HG02981 (cell line): ENCODE results near the gene PRR36.
"Not testable (repeated sequence)": the region's sequence is repeated elsewhere in the genome, so short reads cannot be mapped to it uniquely, and the experiment has no call there.

Source experiments
- ATAC-seq: cut with Tn5 transposase; IDR thresholded peaks from one replicate; pipeline ENCODE4 v1.9.1; 2021; ENCODE audit warnings: mild to moderate bottlenecking, moderate library complexity; ENCODE audit not compliant: unreplicated experiment

PRR36 gene

GRCh38 chr19:7861619-7862412 is 12.4 kb downstream of the PRR36 start:
- ATAC-seq = no peak

DNA sequence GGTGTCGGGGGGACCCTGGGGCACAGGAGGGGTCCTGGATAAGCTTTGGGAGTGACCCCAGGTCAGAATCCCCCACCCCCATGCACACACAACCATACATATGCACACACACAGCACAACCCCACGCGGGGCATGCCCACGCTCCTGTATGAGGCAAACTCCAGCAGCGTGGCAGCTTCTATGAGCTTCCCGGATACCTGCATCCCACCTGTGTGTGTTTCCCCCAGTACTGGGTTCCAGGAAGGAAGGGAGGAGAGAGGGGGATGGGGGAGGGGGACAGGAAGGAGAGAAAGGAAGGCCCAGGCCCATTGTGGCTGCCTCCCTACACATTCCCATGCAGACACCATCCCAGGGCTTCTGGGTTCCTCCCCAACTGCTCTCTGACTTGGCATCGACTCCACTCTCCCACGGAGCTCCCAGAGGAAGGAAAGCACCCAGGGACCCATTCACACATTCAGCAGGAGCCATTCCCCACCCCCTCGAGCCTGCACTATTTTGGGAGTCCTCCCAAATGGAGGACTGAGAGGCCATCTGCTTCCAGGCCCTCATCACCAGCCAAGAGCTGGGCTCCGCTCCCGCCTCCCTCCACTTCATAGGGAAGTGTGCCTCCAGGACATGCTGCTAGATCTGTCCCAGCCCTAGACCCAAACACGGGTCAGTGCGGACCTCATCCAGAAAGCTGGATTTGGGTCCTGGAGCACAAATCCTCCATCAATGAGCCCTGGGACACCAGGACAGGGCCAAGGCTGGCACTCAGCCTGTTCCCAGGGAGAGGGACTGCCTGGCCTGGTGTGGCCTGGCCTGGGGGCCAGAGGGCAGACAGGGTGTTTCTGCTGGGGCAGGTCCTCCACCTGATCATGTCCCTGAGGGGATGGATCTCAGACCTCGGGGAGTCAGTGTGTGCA is 13.2 kb downstream of the PRR36 start:
- no peak for ATAC-seq

DNA sequence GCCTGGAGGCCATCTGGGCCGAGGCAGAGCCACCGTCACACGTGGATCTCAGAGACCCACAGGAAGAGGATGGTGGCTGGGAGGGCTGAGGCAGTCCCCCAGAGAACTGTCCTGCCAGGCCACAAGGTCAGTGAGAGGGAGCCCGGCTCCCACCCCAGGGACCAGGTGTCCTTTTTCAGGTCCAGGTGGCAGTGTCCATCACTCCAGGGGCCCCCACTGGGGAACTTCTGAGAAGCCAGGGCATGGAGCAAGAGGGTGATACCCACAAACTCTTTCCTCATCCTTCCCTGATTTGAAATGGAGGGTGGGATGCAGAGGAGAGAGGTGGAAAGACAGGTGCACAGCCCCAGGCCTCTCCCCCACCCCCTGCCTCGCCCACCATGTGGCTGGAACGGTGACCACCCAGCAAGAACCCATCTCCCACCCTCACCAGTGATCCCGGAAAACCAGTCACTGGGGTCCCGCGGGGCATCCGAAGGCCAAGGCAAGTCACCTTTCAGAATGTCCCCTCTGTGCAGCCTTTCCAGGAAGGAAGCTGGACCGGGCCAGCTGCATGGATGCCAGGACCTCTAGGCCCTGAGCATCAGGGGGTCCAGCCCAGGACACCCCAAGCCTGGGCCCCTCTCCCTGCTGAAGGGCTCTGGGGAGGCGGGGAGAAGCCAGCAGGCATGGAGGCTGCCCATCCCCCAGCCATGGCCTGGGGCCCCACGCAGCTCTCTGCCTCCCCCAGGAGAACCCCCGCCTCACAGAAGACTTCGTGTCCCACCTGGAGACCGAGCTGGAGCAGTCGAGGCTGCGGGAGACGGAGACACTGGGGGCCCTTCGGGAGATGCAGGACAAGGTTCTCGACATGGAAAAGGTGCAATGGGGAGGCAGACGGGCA is 14.1 kb downstream of the PRR36 start:
- no peak for ATAC-seq

GRCh38 chr19:7859087-7859486 is 15.1 kb downstream of the PRR36 start:
- ATAC-seq = not testable (repeated sequence)

- no peak for ATAC-seq
Observed at GRCh38 chr19:7858109-7858770, 15.9 kb downstream of the PRR36 start.

DNA sequence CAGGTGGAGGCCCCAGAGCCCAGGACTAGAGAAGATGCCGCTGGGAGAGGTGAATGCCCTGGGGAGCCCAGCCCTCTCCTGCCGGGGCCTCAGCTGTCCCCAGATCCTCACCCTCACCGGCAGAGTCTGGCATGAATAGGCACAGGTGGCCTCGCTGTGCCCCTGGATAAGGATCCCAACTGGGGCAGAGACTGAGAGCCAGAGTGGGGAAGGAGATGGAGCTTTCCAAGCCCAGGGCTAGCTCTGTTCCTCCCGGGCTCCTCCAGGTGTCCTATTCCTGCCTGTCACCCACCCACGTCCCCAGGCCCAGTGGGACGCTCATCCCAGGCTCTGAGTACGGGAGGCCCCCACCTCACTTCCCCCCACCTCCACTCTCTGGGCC is 16.5 kb downstream of the PRR36 start:
- ATAC-seq = no peak

GRCh38 chr19:7856679-7857663 is 17.2 kb downstream of the PRR36 start:
- ATAC-seq = no peak

GRCh38 chr19:7856109-7856591 is 18.0 kb downstream of the PRR36 start:
- ATAC-seq = no peak

DNA sequence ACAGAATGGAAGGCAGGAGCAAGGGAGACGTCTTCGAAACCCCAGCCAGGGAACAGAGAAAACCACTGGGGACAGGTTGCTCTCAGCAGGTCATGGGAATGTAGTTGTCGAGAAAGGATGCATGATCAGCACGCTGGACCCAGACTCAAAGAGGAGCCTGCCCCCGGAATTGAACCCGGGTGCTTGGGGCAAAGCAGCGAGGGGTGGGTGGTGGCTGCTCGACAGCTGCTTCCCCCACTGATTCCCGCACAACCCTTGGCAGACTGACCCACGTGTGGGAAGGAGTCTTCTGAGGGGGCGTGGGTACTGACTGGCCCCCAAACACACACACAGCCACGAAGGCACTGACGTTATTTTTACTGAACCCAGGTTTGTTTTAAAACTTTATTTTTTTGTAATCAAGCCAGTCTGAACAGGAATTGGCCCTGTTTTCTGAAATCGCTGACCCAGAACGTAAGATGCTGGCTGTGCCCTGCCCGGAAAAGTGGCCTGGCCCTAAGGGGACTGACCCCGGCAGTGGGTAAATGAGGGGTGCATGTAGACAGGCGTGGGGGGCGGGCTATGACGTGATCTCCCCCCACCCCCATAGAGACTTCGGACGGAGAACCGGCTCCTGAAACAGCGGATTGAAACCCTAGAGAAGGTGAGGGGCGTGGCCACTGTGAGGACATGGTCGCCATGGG is 18.6 kb downstream of the PRR36 start:
- no peak for ATAC-seq

DNA sequence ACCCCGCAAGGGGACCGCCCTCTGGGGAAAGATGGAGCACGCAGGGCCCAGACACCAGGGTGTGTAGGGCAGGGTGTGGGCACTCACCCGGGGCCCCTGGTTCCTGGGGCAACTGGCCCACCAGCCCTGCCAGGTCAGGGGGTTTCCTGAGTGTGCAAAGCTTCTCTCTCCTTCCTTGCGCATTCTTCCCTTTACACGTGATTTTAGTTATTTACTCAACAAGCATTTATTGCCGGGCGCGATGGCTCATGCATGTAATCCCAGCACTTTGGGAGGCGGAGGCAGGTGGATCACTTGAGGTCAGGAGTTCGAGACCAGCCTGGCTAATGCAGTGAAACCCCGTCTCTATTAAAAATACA is 20.4 kb downstream of the PRR36 start:
- ATAC-seq = no peak

DNA sequence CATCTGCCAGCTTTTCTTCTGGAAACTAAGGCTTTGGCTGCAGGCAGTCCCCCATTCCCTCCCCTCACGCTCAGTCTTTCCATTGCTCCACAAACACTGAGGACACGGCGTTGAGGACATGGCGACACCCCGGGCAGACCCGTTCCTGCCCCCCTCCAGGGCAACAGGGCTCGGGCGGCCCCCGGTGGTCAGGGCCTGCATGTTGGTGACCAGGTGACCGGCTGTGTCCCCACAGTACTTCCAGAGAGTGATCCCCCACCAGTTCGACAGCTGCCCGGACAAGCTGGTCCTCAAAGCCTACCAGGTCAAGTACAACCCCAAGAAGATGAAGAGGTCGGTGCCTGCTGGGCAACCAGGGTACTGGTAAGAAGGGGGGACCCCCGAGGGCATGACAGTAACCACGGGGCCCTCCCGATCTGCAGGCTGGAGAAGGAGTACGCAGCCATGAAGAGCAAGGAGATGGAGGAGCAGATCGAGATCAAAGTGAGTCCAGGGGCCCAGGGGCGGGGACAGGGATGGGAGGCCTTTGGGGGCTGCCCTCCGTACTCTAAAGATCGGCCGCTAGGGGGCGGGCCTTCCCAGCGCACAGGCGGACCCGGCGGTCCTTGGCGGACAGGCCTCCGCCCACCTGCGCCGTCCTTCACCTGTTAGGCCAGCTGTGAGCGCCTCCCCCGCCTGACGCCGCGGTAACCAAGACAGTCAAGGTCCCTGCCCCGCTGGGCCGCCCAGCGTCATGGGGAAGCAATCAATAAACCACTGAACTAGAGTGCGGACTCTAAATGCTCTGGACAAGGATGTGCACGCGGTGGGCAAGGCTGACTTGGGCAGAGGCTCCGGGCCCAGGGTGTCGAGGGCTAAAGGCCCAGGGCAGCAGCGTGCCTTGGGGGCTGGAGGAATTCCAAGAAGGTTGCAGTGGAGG is 21.1 kb downstream of the PRR36 start:
- ATAC-seq = no peak

- ATAC-seq = no peak
Observed at GRCh38 chr19:7851623-7852500, 22.3 kb downstream of the PRR36 start.

- no peak for ATAC-seq
Observed at GRCh38 chr19:7850945-7851622, 23.1 kb downstream of the PRR36 start.

DNA sequence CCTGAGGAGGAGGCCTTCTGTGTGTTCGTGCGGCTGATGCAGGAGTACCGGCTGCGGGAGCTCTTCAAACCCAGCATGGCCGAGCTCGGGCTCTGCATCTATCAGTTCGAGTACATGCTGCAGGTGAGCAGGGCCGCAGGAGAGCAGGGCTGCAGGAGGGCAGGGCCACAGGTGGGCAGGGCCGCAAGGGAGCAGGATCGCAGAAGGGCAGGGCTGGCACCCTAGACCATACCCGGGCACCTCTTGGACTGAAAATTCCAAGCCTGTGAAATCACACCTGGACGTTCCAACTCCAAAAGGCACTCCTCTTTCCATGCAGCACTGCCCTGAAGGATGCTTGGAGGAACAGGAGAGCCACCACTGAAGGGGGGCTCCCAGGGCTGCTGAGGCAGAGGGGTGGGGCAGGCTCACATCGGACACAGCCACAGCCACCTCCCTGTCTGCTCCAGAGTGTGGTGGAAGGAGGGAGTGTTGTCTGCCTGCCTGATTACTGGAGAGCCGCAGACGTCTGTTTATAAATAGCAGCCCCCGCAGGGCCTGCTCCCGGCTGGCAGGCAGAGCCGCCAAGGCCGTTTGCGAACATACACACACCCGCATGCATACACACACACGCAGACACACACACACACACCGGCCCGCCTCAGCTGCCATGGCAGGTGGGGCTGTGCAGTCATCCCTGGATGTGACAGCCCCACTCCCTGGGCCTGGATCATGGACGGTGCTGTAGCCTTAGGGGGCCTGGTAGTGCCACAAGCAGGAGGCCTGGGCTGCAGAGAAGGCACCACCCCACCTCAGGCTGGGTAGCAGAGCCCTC is 24.0 kb downstream of the PRR36 start:
- ATAC-seq = no peak

DNA sequence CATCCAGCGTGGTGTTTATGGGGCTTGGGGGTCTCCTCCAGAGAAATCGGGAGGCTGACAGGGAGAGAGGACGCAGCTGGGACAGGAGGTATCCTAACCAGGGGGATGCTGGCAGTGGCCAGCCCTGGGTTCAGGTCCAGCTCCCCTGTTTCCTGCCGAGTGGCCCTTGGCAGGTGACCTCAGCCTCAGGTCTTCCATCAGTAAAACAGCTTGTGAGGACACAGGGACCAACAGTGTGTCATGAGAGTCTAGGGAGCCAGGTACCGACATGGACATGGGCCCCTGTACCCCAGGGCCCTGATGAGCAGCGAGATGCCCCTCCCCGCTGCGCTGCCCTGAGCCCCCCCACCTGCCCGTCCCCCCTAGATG is 24.6 kb downstream of the PRR36 start:
- ATAC-seq = no peak
